Chondrocyte (in vitro differentiated cells): ENCODE measurements around the gene MUTYH. TPM values are rescaled to one million over a fixed set of nuclear protein-coding genes. Genes with fewer than 3 reads are reported as not detected.
"Not testable (repeated sequence)": the region's sequence is repeated elsewhere in the genome, so short reads cannot be mapped to it uniquely, and the experiment has no call there.

Source experiments
- DNase-seq: peaks from one replicate; pipeline ENCODE4 v3.0.0; 2021; ENCODE audit warnings: mixed read lengths, low spot score
- H3K27ac Mint-ChIP-seq: one replicate; pipeline ENCODE4 v1.8.0; 2021; ENCODE audit warnings: mild to moderate bottlenecking, moderate library complexity, mixed read lengths; ENCODE audit not compliant: unreplicated experiment
- H3K27me3 Mint-ChIP-seq: 2 replicates; pipeline ENCODE4 v1.8.0; 2021; ENCODE audit warnings: low read depth, mixed read lengths
- H3K36me3 Mint-ChIP-seq: 2 replicates; pipeline ENCODE4 v1.8.0; 2021; ENCODE audit warnings: low read depth, mixed read lengths
- H3K4me1 Mint-ChIP-seq: 2 replicates; pipeline ENCODE4 v1.8.0; 2021; ENCODE audit warnings: low read depth, mild to moderate bottlenecking, mixed read lengths
- H3K4me3 Mint-ChIP-seq: one replicate; pipeline ENCODE4 v1.8.0; 2021; ENCODE audit warnings: mild to moderate bottlenecking, moderate library complexity, mixed read lengths; ENCODE audit not compliant: unreplicated experiment
- H3K9me3 Mint-ChIP-seq: 2 replicates; pipeline ENCODE4 v1.8.0; 2021; ENCODE audit warnings: low read depth, mixed read lengths
- long read RNA-seq: library from polyadenylated mRNA; stranded (forward); transcript quantifications from one replicate; pipeline ENCODE4 v2.0.0, GENCODE V29; 2021
- total RNA-seq: library from RNA; stranded (reverse); gene quantifications from 3 replicates; pipeline ENCODE4 v1.2.1, GENCODE V29; 2021
- TF ChIP-seq, protein P1 (sequence below): fragments of 200-600 bp; sonication (generic); IDR thresholded peaks from 2 replicates; pipeline ENCODE4 v1.5.0; 2021; ENCODE audit warnings: antibody characterized with exemption, mild to moderate bottlenecking, moderate library complexity

Gene MUTYH
- total RNA-seq, result 12.1 to 20.6 TPM (median 12.8 TPM) in 3 replicates
- long read RNA-seq, partial matches to known transcripts, result 1 of 14 reads
- long read RNA-seq, other reads (novel, unspliced or antisense), result 7 of 14 reads

DNA sequence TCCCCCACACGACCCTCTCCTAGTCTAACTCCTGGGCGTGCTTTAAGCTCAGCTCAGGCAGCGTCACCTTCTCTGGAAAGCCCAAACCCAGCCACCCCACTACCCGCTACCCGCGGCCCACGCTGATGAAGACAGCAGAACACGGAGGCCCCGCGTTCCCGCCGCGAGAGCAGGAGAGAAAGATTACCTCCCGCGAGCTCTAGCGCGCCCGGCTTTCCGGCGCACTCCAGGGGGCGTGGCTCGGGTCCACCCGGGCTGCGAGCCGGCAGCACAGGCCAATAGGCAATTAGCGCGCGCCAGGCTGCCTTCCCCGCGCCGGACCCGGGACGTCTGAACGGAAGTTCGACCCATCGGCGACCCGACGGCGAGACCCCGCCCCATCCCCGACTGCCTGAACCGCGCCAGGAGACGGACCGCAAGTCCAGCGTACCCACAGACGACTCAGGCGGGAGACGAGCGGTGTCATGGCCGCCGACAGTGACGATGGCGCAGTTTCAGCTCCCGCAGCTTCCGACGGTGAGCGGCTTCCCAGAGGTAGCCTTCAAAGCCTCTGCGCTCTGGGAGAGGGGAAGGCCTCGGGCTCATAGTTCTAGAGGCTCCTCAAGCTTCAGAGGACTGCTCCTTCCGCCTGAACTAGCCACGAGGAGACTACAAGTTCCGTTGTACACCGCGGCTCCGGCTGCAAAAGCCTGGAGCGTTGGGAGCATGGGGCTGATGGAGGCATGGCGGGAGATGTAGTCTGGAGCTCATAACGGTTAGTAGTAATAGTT is at the start of gene MUTYH, which contains the start of gene TOE1:
Gene MUTYH (minus strand): TSS at position 652 of the 770 bp plus-strand sequence. CDS start 5,935 bp downstream, outside the sequence.
Gene TOE1 (plus strand): TSS at position 382 of the 770 bp plus-strand sequence. CDS start 83 bp downstream, at position 465.
- H3K36me3 Mint-ChIP-seq, result peaks cover 2% of the 10 kb centered on the region
- H3K27me3 Mint-ChIP-seq, result no peaks in the 10 kb centered on the region
- H3K9me3 Mint-ChIP-seq, result no peaks in the 10 kb centered on the region
- DNase-seq, result peak; percentile 98
- peak within 1 kb of the TSS; percentile 100 for H3K27ac Mint-ChIP-seq
- peaks cover 26% of the 10 kb centered on the region for H3K4me1 Mint-ChIP-seq
- H3K4me3 Mint-ChIP-seq, result peak within 1 kb of the TSS; percentile 100
- TF ChIP-seq, protein P1, sequence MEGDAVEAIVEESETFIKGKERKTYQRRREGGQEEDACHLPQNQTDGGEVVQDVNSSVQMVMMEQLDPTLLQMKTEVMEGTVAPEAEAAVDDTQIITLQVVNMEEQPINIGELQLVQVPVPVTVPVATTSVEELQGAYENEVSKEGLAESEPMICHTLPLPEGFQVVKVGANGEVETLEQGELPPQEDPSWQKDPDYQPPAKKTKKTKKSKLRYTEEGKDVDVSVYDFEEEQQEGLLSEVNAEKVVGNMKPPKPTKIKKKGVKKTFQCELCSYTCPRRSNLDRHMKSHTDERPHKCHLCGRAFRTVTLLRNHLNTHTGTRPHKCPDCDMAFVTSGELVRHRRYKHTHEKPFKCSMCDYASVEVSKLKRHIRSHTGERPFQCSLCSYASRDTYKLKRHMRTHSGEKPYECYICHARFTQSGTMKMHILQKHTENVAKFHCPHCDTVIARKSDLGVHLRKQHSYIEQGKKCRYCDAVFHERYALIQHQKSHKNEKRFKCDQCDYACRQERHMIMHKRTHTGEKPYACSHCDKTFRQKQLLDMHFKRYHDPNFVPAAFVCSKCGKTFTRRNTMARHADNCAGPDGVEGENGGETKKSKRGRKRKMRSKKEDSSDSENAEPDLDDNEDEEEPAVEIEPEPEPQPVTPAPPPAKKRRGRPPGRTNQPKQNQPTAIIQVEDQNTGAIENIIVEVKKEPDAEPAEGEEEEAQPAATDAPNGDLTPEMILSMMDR, result peak; percentile 27

DNA sequence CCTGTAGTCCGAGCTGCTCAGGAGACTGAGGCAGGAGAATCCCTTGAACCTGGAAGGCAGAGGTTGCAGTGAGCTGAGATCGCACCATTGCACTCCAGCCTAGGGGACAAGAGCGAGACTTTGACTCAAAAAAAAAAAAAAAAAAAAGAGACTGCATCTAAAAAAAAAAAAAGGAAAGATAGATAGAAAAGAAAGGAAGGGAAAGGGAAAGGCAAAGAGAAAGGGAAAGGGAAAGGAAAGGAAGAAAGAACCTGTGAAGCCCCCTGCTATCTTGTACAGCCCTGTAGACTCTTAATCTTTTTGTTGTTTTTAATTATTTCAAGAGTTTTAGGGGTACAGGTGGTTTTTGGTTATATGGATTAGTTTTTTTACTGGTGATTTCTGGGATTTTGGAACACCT is 46.0 kb upstream of the MUTYH start:
- no peak for DNase-seq
- Mint-ChIP-seq H3K9me3 (no peaks in the 10 kb centered on the region), H3K27ac (no peak overlapping the region), H3K36me3 (no peaks in the 10 kb centered on the region), H3K4me3 (no peak overlapping the region), H3K4me1 (peaks cover 4% of the 10 kb centered on the region), H3K27me3 (no peaks in the 10 kb centered on the region)
- TF ChIP-seq, protein P1, result no peak

DNA sequence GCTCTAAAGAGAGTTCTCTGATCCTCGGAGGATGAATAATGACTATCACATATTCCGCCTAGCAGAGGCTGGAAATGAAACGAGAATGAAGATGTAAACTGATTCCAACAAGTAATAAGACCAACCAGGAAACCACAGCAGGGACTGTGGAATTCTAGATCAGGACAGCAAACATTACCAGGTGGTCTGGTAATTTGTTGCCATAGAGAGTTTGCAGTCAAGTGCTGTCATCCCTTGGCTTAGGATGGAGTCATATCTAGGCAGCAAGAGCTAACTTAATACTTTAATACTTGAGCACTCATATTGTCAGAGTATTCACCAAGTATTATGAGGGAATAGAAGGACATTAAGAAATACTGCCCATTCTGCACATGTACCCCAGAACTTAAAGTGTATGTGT is 45.1 kb upstream of the MUTYH start:
- TF ChIP-seq, protein P1, result no peak
- peaks cover 4% of the 10 kb centered on the region for H3K4me1 Mint-ChIP-seq
- H3K27ac Mint-ChIP-seq, result no peak overlapping the region
- H3K27me3 Mint-ChIP-seq, result no peaks in the 10 kb centered on the region
- DNase-seq, result no peak
- no peaks in the 10 kb centered on the region for H3K9me3 Mint-ChIP-seq
- no peaks in the 10 kb centered on the region for H3K36me3 Mint-ChIP-seq
- H3K4me3 Mint-ChIP-seq, result no peak overlapping the region

DNA sequence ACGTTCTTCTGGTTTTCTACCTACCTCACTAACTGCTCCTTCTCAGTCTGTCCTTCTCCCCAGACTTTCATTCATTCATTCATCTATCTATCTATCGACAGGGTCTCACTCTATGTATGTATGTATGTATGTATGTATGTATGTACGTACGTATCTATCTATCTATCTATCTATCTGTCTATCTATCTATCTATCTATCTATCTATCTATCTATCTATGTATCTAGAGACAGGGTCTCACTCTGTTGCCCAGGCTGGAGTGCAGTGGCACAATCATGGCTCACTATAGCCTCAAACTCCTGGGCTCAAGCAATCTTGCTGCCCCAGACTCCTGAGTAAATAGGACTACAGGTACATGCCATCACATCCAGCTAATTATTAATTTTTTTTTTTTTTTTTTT is 44.0 kb upstream of the MUTYH start:
- H3K4me3 Mint-ChIP-seq, H3K4me1 Mint-ChIP-seq, H3K27ac Mint-ChIP-seq, H3K36me3 Mint-ChIP-seq, DNase-seq, H3K9me3 Mint-ChIP-seq, H3K27me3 Mint-ChIP-seq: not testable (repeated sequence)

DNA sequence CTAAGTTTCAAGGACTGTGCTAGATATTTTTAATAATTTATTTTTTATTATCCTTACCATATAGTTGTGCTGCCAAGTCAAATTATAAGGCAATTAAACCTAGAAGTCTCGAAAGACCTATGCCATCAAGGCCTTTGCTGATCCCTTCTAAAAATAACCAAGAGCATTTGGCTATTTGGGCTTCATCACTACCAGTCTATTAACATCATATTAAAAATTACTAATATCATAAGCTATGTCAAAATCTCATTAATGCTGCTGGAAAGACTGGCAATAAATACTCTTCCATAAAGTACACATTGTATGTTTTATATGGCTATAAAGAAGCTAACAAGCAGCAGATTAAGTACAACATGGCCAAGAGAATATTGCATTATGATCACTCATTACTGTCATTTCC is 43.0 kb upstream of the MUTYH start:
- Mint-ChIP-seq H3K9me3 (no peaks in the 10 kb centered on the region), H3K27ac (no peak overlapping the region), H3K4me3 (no peak overlapping the region), H3K4me1 (peaks cover 4% of the 10 kb centered on the region), H3K27me3 (no peaks in the 10 kb centered on the region), H3K36me3 (no peaks in the 10 kb centered on the region)
- TF ChIP-seq, protein P1, result no peak
- DNase-seq, result no peak
